ENCODE results near the gene VSIG8.

- TF ChIP-seq CTCF (IDR thresholded peaks at IDR 0.05) = no peak
- no peak for TF ChIP-seq POLR2A (IDR thresholded peaks at IDR 0.05)
Observed at GRCh38 chr1:159879977-159880376, 17.5 kb upstream of the VSIG8 start.
